Loucy (cell line): ENCODE data around the gene ANKRD40.
A peak's percentile ranks its signal among the peaks of the same experiment; 100 is the strongest.

ENCODE experiments used
- H2AFZ ChIP-seq: fragments of 200-600 bp; sonication (generic); 2 replicates; pipeline ENCODE4 v1.6.0; 2016; ENCODE audit warnings: antibody characterized with exemption, mild to moderate bottlenecking, low read length, moderate library complexity
- H3F3A ChIP-seq: fragments of 200-600 bp; 2 replicates; pipeline ENCODE4 v1.6.0; 2016; ENCODE audit warnings: antibody characterized with exemption, low read depth, mild to moderate bottlenecking
- H3K27me3 ChIP-seq: fragments of 200-600 bp; sonication (generic); 2 replicates; pipeline ENCODE4 v1.6.1; 2014; ENCODE audit warnings: low read length, mild to moderate bottlenecking; ENCODE audit not compliant: insufficient read depth, poor library complexity, severe bottlenecking
- H3K36me3 ChIP-seq: fragments of 200-600 bp; sonication (generic); 2 replicates; pipeline ENCODE4 v1.6.1; 2016; ENCODE audit warnings: low read length; ENCODE audit not compliant: insufficient read depth
- H3K4me1 ChIP-seq: fragments of 200-600 bp; sonication (generic); 2 replicates; pipeline ENCODE4 v1.5.1; 2014; ENCODE audit warnings: low read length, mild to moderate bottlenecking; ENCODE audit not compliant: insufficient read depth, poor library complexity, severe bottlenecking
- H3K4me2 ChIP-seq: fragments of 200-600 bp; sonication (generic); 2 replicates; pipeline ENCODE4 v1.6.0; 2014; ENCODE audit warnings: antibody characterized with exemption, low read length, low read depth, mild to moderate bottlenecking; ENCODE audit not compliant: poor library complexity, severe bottlenecking
- H3K4me3 ChIP-seq: fragments of 200-600 bp; sonication (generic); 2 replicates; pipeline ENCODE4 v1.5.1; 2014; ENCODE audit warnings: low read length, mild to moderate bottlenecking, mixed read lengths; ENCODE audit not compliant: poor library complexity, severe bottlenecking
- H3K79me2 ChIP-seq: fragments of 200-600 bp; sonication (generic); 2 replicates; pipeline ENCODE4 v1.6.1; 2014; ENCODE audit warnings: low read length; ENCODE audit not compliant: insufficient read depth
- H3K9ac ChIP-seq: fragments of 200-600 bp; sonication (generic); 2 replicates; pipeline ENCODE4 v1.6.0; 2014; ENCODE audit warnings: mild to moderate bottlenecking, low read depth, low read length, moderate library complexity; ENCODE audit not compliant: poor library complexity, severe bottlenecking
- H3K9me2 ChIP-seq: fragments of 200-600 bp; sonication (generic); replicated peaks from 2 replicates; pipeline ENCODE4 v1.6.1; 2016; ENCODE audit warnings: low read depth, low read length, mixed read lengths
- H3K9me3 ChIP-seq: fragments of 200-600 bp; sonication (generic); 2 replicates; pipeline ENCODE4 v1.6.1; 2014; ENCODE audit warnings: mild to moderate bottlenecking, antibody characterized with exemption, low read length, low read depth; ENCODE audit not compliant: insufficient read depth
- H4K20me1 ChIP-seq: fragments of 200-600 bp; sonication (generic); 2 replicates; pipeline ENCODE4 v1.6.0; 2014; ENCODE audit warnings: antibody characterized with exemption, low read length, mild to moderate bottlenecking; ENCODE audit not compliant: insufficient read depth, poor library complexity, severe bottlenecking
- CTCF ChIP-seq: fragments of 200-600 bp; sonication (generic); conservative IDR thresholded peaks from 2 replicates; pipeline ENCODE4 v1.5.1; 2014; ENCODE audit warnings: mild to moderate bottlenecking, antibody characterized with exemption, low read length
- EZH2phosphoT487 ChIP-seq: fragments of 200-600 bp; IDR thresholded peaks from 2 replicates; pipeline ENCODE4 v1.6.1; 2018; ENCODE audit warnings: antibody characterized with exemption, mild to moderate bottlenecking, moderate library complexity, borderline replicate concordance

ANKRD40 gene

GRCh38 chr17:50665838-50666237, 41.9 kb downstream of the ANKRD40 start:
- TF ChIP-seq CTCF (no peak), EZH2phosphoT487 (no peak)
- no peaks in the 10 kb centered on the region for H3K27me3 ChIP-seq
- H3K9me2 ChIP-seq: no peaks in the 10 kb centered on the region
- no peak overlapping the region for H3K4me2 ChIP-seq
- no peaks in the 10 kb centered on the region for H3K79me2 ChIP-seq
- no peaks in the 10 kb centered on the region for H3K9me3 ChIP-seq
- no peak overlapping the region for H3K9ac ChIP-seq
- H4K20me1 ChIP-seq: no peaks in the 10 kb centered on the region
- H3K36me3 ChIP-seq: no peaks in the 10 kb centered on the region
- no peak overlapping the region for H3K4me3 ChIP-seq
- peaks cover 28% of the 10 kb centered on the region for H3K4me1 ChIP-seq
- H3F3A ChIP-seq: no peaks in the 10 kb centered on the region
- H2AFZ ChIP-seq: no peak overlapping the region

- H3K4me3 ChIP-seq: no peak overlapping the region
- H3K9me3 ChIP-seq: no peaks in the 10 kb centered on the region
- no peaks in the 10 kb centered on the region for H3K27me3 ChIP-seq
- H3K4me2 ChIP-seq: no peak overlapping the region
- no peaks in the 10 kb centered on the region for H3K9me2 ChIP-seq
- no peaks in the 10 kb centered on the region for H3K79me2 ChIP-seq
- H3K36me3 ChIP-seq: no peaks in the 10 kb centered on the region
- no peaks in the 10 kb centered on the region for H4K20me1 ChIP-seq
- no peaks in the 10 kb centered on the region for H3F3A ChIP-seq
- no peak for TF ChIP-seq CTCF
- TF ChIP-seq EZH2phosphoT487: no peak
- no peak overlapping the region for H3K9ac ChIP-seq
- H3K4me1 ChIP-seq: peaks cover 36% of the 10 kb centered on the region
- no peak overlapping the region for H2AFZ ChIP-seq
Measured at GRCh38 chr17:50664788-50665458, 42.8 kb downstream of the ANKRD40 start.

- H2AFZ ChIP-seq: no peak overlapping the region
- H3K4me2 ChIP-seq: no peak overlapping the region
- H3K79me2 ChIP-seq: no peaks in the 10 kb centered on the region
- H3K9me3 ChIP-seq: no peaks in the 10 kb centered on the region
- peaks cover 36% of the 10 kb centered on the region for H3K4me1 ChIP-seq
- no peaks in the 10 kb centered on the region for H3F3A ChIP-seq
- H3K9me2 ChIP-seq: no peaks in the 10 kb centered on the region
- no peak for TF ChIP-seq EZH2phosphoT487
- TF ChIP-seq CTCF: no peak
- no peaks in the 10 kb centered on the region for H4K20me1 ChIP-seq
- H3K36me3 ChIP-seq: no peaks in the 10 kb centered on the region
- peak overlapping the region; percentile 2 for H3K9ac ChIP-seq
- no peak overlapping the region for H3K4me3 ChIP-seq
- H3K27me3 ChIP-seq: no peaks in the 10 kb centered on the region
Measured at GRCh38 chr17:50663812-50664374, 43.8 kb downstream of the ANKRD40 start.
